Neural cell (in vitro differentiated cells): Measurements from ENCODE around the gene TMEM218.

Source experiments
- CTCF ChIP-seq: fragments of 450-650 bp; IDR thresholded peaks from 2 replicates; pipeline ENCODE4 v1.5.1; 2014; ENCODE audit warnings: antibody characterized with exemption, mild to moderate bottlenecking, moderate library complexity; ENCODE audit not compliant: poor library complexity, severe bottlenecking
- EP300 ChIP-seq: fragments of 450-650 bp; conservative IDR thresholded peaks from 2 replicates; pipeline ENCODE4 v1.6.1; 2014; ENCODE audit warnings: antibody characterized with exemption, mild to moderate bottlenecking, moderate library complexity; ENCODE audit not compliant: poor library complexity, severe bottlenecking
- EZH2 ChIP-seq: fragments of 200-600, 300-800 bp; shearing (Covaris generic), sonication (generic); IDR thresholded peaks from 2 replicates; pipeline ENCODE4 v1.6.1; 2014; ENCODE audit warnings: antibody characterized with exemption, low read length, borderline replicate concordance, mild to moderate bottlenecking; ENCODE audit not compliant: insufficient read depth, poor library complexity, severe bottlenecking
- MXI1 ChIP-seq: fragments of 450-650 bp; conservative IDR thresholded peaks from 2 replicates; pipeline ENCODE4 v1.6.1; 2014; ENCODE audit warnings: antibody characterized with exemption, mild to moderate bottlenecking; ENCODE audit not compliant: poor library complexity, severe bottlenecking
- POLR2AphosphoS5 ChIP-seq: IDR thresholded peaks from 2 replicates; pipeline ENCODE4 v1.6.1; 2012
- RAD21 ChIP-seq: fragments of 450-650 bp; conservative IDR thresholded peaks from 2 replicates; pipeline ENCODE4 v1.6.1; 2014; ENCODE audit warnings: antibody characterized with exemption, mild to moderate bottlenecking, moderate library complexity
- REST ChIP-seq: IDR thresholded peaks from 2 replicates; pipeline ENCODE4 v1.6.1; 2012; ENCODE audit warnings: borderline replicate concordance
- SMC3 ChIP-seq: fragments of 450-650 bp; conservative IDR thresholded peaks from 2 replicates; pipeline ENCODE4 v1.6.1; 2014; ENCODE audit warnings: antibody characterized with exemption, mild to moderate bottlenecking, moderate library complexity; ENCODE audit not compliant: poor library complexity
- TAF1 ChIP-seq: IDR thresholded peaks from 2 replicates; pipeline ENCODE4 v1.6.1; 2012; ENCODE audit warnings: low read depth

- no peak for TF ChIP-seq CTCF
- no peak for TF ChIP-seq TAF1
- no peak for TF ChIP-seq SMC3
- no peak for TF ChIP-seq EZH2
- TF ChIP-seq EP300: no peak
- TF ChIP-seq RAD21: no peak
- no peak for TF ChIP-seq REST
- TF ChIP-seq POLR2AphosphoS5: no peak
- no peak for TF ChIP-seq MXI1
These were observed 42.4 kb upstream of the TMEM218 start for GRCh38 chr11:125153837-125154236.
